IPS-11a (cell line): Measurements from ENCODE around the gene DDX47.
"Not testable (repeated sequence)": the region's sequence is repeated elsewhere in the genome, so short reads cannot be mapped to it uniquely, and the experiment has no call there.

Source experiments
- H3K4me3 ChIP-seq: one replicate; pipeline ENCODE4 v1.5.1; 2013; ENCODE audit warnings: low read depth, low read length, control low read depth

The DDX47 gene

GRCh38 chr12:12819752-12820311 lies 6.7 kb downstream of the DDX47 start:
- H3K4me3 ChIP-seq = no peak overlapping the region

- H3K4me3 ChIP-seq = not testable (repeated sequence)
These were observed 7.2 kb downstream of the DDX47 start for GRCh38 chr12:12820376-12820775.

- no peak overlapping the region for H3K4me3 ChIP-seq
These were observed 8.8 kb downstream of the DDX47 start for GRCh38 chr12:12821975-12822374.

- no peak overlapping the region for H3K4me3 ChIP-seq
These were observed 9.7 kb downstream of the DDX47 start for GRCh38 chr12:12822886-12823285.

- H3K4me3 ChIP-seq = no peak overlapping the region
These were observed 10.2 kb downstream of the DDX47 start for GRCh38 chr12:12823300-12823699.

- no peak overlapping the region for H3K4me3 ChIP-seq
These were observed 10.7 kb downstream of the DDX47 start for GRCh38 chr12:12823811-12824210.

GRCh38 chr12:12835378-12836146 lies 22.4 kb downstream of the DDX47 start:
- no peak overlapping the region for H3K4me3 ChIP-seq

- H3K4me3 ChIP-seq = no peak overlapping the region
These were observed 23.4 kb downstream of the DDX47 start for GRCh38 chr12:12836571-12836970.

- no peak overlapping the region for H3K4me3 ChIP-seq
These were observed 24.1 kb downstream of the DDX47 start for GRCh38 chr12:12837025-12837812.

- H3K4me3 ChIP-seq = no peak overlapping the region
These were observed 24.6 kb downstream of the DDX47 start for GRCh38 chr12:12837813-12838153.

- H3K4me3 ChIP-seq = no peak overlapping the region
These were observed 25.9 kb downstream of the DDX47 start for GRCh38 chr12:12839003-12839395.

- H3K4me3 ChIP-seq = not testable (repeated sequence)
These were observed 26.3 kb downstream of the DDX47 start for GRCh38 chr12:12839439-12839838.

- no peak overlapping the region for H3K4me3 ChIP-seq
These were observed 26.9 kb downstream of the DDX47 start for GRCh38 chr12:12839873-12840579.

- H3K4me3 ChIP-seq = no peak overlapping the region
These were observed 27.4 kb downstream of the DDX47 start for GRCh38 chr12:12840580-12840899.

- H3K4me3 ChIP-seq = not testable (repeated sequence)
These were observed 28.3 kb downstream of the DDX47 start for GRCh38 chr12:12841428-12841827.

GRCh38 chr12:12845794-12846243 lies 32.7 kb downstream of the DDX47 start:
- no peak overlapping the region for H3K4me3 ChIP-seq

- H3K4me3 ChIP-seq = not testable (repeated sequence)
These were observed 33.6 kb downstream of the DDX47 start for GRCh38 chr12:12846780-12847179.

- no peak overlapping the region for H3K4me3 ChIP-seq
These were observed 40.3 kb downstream of the DDX47 start for GRCh38 chr12:12853435-12853834.

- H3K4me3 ChIP-seq = no peak overlapping the region
These were observed 46.5 kb downstream of the DDX47 start for GRCh38 chr12:12859690-12860089.

GRCh38 chr12:12864243-12864642 lies 51.1 kb downstream of the DDX47 start:
- H3K4me3 ChIP-seq = no peak overlapping the region

GRCh38 chr12:12868477-12869235 lies 55.5 kb downstream of the DDX47 start:
- no peak overlapping the region for H3K4me3 ChIP-seq
